DOHH2 (cell line): ENCODE results near the gene ADGRA1.

Experiments used
- CTCF ChIP-seq: fragments of 200-600 bp; sonication (generic); IDR thresholded peaks from one replicate; pipeline ENCODE4 v1.5.1; 2014; ENCODE audit warnings: antibody characterized with exemption, mild to moderate bottlenecking, low read depth, low read length; ENCODE audit not compliant: poor library complexity, severe bottlenecking
- EZH2phosphoT487 ChIP-seq: fragments of 200-600 bp; sonication (generic); IDR thresholded peaks from 2 replicates; pipeline ENCODE4 v1.6.1; 2017; ENCODE audit warnings: borderline replicate concordance, mild to moderate bottlenecking, antibody characterized with exemption, low read length, moderate library complexity, mixed read lengths

- TF ChIP-seq CTCF (no peak), EZH2phosphoT487 (no peak)
Observed at GRCh38 chr10:133115976-133116375, 28.3 kb downstream of the ADGRA1 start.
